A549 treated with dexamethasone at 1 μM for 4 hours (cell line): ENCODE measurements around the gene LCE5A. TPM values are rescaled to one million over a fixed set of nuclear protein-coding genes. Genes with fewer than 3 reads are reported as not detected.

Experiments
- total RNA-seq: library from RNA; stranded (reverse); fragments of 200-300 nt; extraction: Qiagen RNA extraction; gene quantifications from 5 replicates; pipeline ENCODE4 v1.2.3, GENCODE V29; 2022

LCE5A gene, protein sequence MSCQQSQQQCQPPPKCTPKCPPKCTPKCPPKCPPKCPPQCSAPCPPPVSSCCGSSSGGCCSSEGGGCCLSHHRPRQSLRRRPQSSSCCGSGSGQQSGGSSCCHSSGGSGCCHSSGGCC
- not detected in 5 replicates for total RNA-seq

DNA sequence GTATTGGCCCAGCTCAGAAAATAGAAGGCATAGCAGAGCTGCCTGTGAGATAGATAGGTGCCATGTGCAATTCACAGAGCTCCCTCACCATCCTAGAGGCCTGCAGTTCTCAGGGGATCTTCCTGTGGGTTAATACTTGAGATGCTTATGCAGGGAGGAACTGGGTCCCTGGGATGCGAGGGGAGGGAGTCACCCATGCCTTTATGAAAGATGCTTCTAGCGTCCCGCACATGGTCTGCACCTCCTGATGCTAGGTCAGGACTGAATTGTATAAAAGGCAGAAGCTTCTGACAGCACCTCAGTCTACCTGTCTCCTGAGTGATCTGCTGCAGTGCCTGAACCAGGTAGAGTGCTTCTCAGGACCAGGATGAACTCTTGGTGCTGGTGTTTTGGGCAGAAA lies at the start of gene LCE5A:
Gene LCE5A, plus strand, starts transcription at position 301 of the 400 bp plus-strand sequence. CDS start 732 bp downstream, outside the sequence.

Other genes starting within 250 kb of the LCE5A start
- gene FLG, start 185.6 kb upstream of the LCE5A start, total RNA-seq: under 0.01 to 0.01 TPM (median 0.01 TPM) in 4 of 5 replicates, not detected in the other
- not detected in 5 replicates for gene FLG2, start 150.8 kb upstream of the LCE5A start, total RNA-seq
- not detected in 5 replicates for gene CRNN, start 96.5 kb upstream of the LCE5A start, total RNA-seq
- gene CRCT1, start 3.7 kb downstream of the LCE5A start, total RNA-seq: 0.32 to 0.81 TPM (median 0.43 TPM) in 4 of 5 replicates, not detected in the other
- 0.24 to 0.26 TPM in 2 of 5 replicates, not detected in the others for gene LCE3E, start 56.0 kb downstream of the LCE5A start, total RNA-seq
- gene LCE3D, start 69.7 kb downstream of the LCE5A start, total RNA-seq: 2.1 to 4.5 TPM (median 3.6 TPM) in 5 replicates
- not detected in 5 replicates for gene LCE3C, start 89.4 kb downstream of the LCE5A start, total RNA-seq
- not detected in 5 replicates for gene LCE3B, start 103.0 kb downstream of the LCE5A start, total RNA-seq
- not detected in 5 replicates for gene LCE3A, start 112.3 kb downstream of the LCE5A start, total RNA-seq
- not detected in 5 replicates for gene LCE2D, start 152.6 kb downstream of the LCE5A start, total RNA-seq
- not detected in 5 replicates for gene LCE2C, start 164.5 kb downstream of the LCE5A start, total RNA-seq
- not detected in 5 replicates for gene LCE2B, start 175.3 kb downstream of the LCE5A start, total RNA-seq
- not detected in 5 replicates for gene LCE2A, start 187.5 kb downstream of the LCE5A start, total RNA-seq
- not detected in 5 replicates for gene LCE4A, start 197.4 kb downstream of the LCE5A start, total RNA-seq
- gene KPRP, start 247.2 kb downstream of the LCE5A start, total RNA-seq: not detected in 5 replicates